IgD-negative memory B cell (primary cell): ENCODE results near the gene TMEM170B. TPM values are rescaled to one million over a fixed set of nuclear protein-coding genes. Genes with fewer than 3 reads are reported as not detected.
A peak's percentile ranks its signal among the peaks of the same experiment; 100 is the strongest.

Source experiments
- H3K27ac Mint-ChIP-seq, 3 donors: one replicate each; pipeline ENCODE4 v1.8.0; 2020 to 2022; ENCODE audit warnings: mild to moderate bottlenecking in 3 of 3, mixed read lengths in 3 of 3, moderate library complexity in 1 of 3
- H3K27me3 Mint-ChIP-seq: one replicate; pipeline ENCODE4 v1.8.0; 2021; ENCODE audit warnings: mixed read lengths
- H3K36me3 Mint-ChIP-seq: one replicate; pipeline ENCODE4 v1.8.0; 2020; ENCODE audit warnings: mild to moderate bottlenecking, mixed read lengths
- H3K4me1 Mint-ChIP-seq, 3 donors: one replicate each; pipeline ENCODE4 v1.8.0; 2020 to 2022; ENCODE audit warnings: mixed read lengths in 3 of 3, mild to moderate bottlenecking in 1 of 3
- H3K4me3 Mint-ChIP-seq, 4 donors: one replicate each; pipeline ENCODE4 v1.8.0; 2020 to 2022; ENCODE audit warnings: mild to moderate bottlenecking in 4 of 4, mixed read lengths in 4 of 4, moderate library complexity in 3 of 4
- H3K9me3 Mint-ChIP-seq, 3 donors: one replicate each; pipeline ENCODE4 v1.8.0; 2020 to 2021; ENCODE audit warnings: mixed read lengths in 3 of 3, mild to moderate bottlenecking in 1 of 3
- polyA plus RNA-seq: library from polyadenylated mRNA; unstranded; fragments of 300-500 nt; fragmentation: Illumina TruSeq; gene quantifications from one replicate; pipeline ENCODE4 v1.2.3, GENCODE V29; 2021

The TMEM170B gene
- polyA plus RNA-seq, 1 donor from 2014 or later: 0.36 TPM

DNA sequence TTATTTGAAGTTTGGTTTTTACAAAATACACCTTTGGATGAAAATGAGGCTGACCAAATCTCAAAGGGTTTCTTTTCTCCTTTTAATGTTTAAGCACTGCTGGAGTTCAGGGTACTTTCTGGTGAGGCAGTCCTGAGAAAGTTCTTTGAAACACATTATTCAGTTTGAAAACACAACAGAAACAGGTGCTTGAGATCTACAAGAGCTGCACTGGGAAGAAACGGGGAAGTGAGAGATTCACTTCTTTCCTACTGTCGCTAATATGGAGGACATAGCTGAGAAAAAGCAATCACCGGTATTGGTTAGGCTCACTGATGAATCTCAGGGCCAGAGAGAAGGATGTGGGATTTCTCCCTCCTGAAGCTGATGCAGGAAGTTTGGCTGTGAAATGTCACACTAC is 22.9 kb upstream of the TMEM170B start:
- Mint-ChIP-seq H3K9me3 (peaks cover 0 to 4% (median 2%) of the 10 kb centered on the region in 3 donors), H3K27me3 (no peaks in the 10 kb centered on the region), H3K27ac (peak overlapping the region in 2 of 3 donors; percentile 1 to 9), H3K4me3 (peak overlapping the region in 3 of 4 donors; percentile 1 to 56 (median 8)), H3K36me3 (peaks cover 2% of the 10 kb centered on the region), H3K4me1 (peaks cover 20 to 26% (median 21%) of the 10 kb centered on the region in 3 donors)

DNA sequence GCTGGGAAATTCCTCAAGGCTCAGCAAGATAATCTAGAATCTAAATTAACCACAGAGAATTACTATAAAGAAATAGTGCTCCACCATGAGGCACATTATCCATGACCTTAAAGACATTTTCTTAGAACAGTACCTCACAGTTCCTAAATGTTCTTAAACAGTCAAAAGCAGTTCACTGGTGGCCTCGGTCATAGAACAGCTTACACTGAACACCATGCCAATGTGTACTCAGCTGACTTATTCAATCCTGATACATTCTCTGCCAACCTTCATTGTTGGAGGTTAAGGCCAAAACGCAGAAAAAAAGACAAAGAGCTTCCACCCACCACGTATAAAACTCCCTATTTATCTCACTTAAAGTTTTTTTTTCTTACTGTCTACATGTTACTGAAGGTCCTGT is 21.8 kb upstream of the TMEM170B start:
- Mint-ChIP-seq H3K36me3 (peaks cover under 1% of the 10 kb centered on the region), H3K27me3 (no peaks in the 10 kb centered on the region), H3K9me3 (peaks cover 0 to 4% (median 2%) of the 10 kb centered on the region in 3 donors), H3K4me3 (no peak overlapping the region), H3K27ac (no peak overlapping the region), H3K4me1 (peaks cover 23 to 29% (median 28%) of the 10 kb centered on the region in 3 donors)

DNA sequence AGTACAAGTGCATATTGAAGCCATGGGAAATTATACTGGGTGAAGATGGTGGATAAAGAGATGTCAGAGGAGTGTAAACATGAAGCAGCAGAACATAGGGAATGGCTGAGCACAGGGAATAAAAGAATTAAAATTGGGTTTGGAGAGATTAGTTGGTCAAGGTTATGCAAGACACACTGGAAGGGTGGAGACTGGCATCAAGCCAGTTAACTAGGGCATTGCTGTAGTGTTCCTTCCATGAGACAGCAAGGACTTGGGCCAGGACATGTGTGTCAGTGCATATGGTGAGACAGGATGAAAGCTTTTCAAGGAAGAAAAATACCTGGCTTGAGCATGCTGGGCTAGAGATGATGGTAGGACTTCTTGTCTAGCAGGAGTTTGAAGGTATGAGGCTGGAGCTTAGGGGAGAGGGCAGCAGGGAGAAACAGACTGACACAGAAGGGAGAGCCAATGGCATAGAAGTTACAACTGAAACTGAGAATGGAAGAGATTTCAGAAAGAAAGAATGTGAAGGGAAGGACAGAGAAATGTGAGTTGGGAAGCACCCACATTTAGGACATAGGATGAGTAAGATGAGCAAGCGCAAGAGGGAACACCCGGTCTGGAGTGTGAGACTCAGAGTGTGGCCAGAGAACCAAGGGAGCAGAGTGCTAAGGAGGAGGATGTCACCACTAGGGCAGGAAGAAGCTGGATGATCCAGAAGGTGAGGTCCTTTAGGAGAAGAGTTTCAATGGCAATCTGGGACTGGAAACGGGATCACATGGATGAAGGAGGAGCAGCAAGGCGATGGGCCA is 14.5 kb upstream of the TMEM170B start:
- no peaks in the 10 kb centered on the region for H3K36me3 Mint-ChIP-seq
- no peaks in the 10 kb centered on the region for H3K27me3 Mint-ChIP-seq
- no peaks in the 10 kb centered on the region for H3K9me3 Mint-ChIP-seq
- peaks cover 9 to 17% (median 12%) of the 10 kb centered on the region in 3 donors for H3K4me1 Mint-ChIP-seq
- no peak overlapping the region for H3K4me3 Mint-ChIP-seq
- no peak overlapping the region for H3K27ac Mint-ChIP-seq

DNA sequence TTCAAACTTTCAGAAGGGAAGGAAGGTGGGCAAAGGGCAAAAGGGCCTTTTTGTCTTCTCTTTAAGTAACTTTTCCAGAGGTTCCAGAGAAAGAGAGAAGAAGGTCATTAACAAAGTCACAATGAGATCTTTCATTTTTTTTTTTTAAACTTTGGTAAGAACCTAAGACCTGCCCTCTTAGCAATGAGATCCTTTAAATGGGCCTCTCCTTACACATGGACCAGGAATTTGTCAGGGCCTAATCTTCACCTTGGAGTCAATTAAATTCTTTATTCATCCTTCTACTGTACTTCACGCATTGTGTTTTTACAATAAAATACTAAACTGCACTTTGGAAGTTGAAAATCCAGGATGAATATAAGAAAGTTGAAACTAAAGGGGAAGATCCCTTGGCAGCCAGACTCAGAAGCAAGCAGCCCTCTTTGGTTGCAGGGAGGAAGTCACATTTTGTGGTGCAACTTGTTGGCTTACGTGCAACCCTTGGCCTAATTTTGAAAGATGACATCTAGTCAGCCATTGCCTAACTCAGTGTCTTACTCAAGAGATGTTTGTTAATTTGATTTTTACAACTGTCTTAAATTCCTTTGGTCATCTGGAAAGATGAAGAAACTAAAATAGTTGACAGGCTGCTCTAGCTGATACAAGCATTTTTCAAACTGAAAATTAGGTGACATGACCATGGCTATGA is 11.9 kb upstream of the TMEM170B start:
- no peak overlapping the region for H3K27ac Mint-ChIP-seq
- no peaks in the 10 kb centered on the region for H3K36me3 Mint-ChIP-seq
- no peak overlapping the region for H3K4me3 Mint-ChIP-seq
- peaks cover 0 to 5% (median 0%) of the 10 kb centered on the region in 3 donors for H3K4me1 Mint-ChIP-seq
- H3K9me3 Mint-ChIP-seq: no peaks in the 10 kb centered on the region
- H3K27me3 Mint-ChIP-seq: no peaks in the 10 kb centered on the region

DNA sequence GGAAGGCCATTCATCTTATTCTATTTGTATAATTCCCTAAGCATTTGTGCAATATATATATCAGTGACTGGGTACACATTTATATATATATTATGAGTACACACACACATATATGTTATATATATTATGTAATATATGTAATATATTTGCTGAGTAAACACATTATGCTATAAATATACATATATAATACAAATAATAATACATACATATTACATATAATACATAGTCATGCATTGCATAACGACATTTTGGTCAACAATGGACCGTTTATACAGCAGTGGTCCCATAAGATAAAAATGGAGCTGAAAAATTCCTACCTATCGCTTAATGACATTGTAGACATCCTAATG is 11.4 kb upstream of the TMEM170B start:
- Mint-ChIP-seq H3K36me3 (no peaks in the 10 kb centered on the region), H3K27me3 (no peaks in the 10 kb centered on the region), H3K27ac (no peak overlapping the region), H3K4me1 (no peaks in the 10 kb centered on the region), H3K4me3 (no peak overlapping the region), H3K9me3 (no peaks in the 10 kb centered on the region)

DNA sequence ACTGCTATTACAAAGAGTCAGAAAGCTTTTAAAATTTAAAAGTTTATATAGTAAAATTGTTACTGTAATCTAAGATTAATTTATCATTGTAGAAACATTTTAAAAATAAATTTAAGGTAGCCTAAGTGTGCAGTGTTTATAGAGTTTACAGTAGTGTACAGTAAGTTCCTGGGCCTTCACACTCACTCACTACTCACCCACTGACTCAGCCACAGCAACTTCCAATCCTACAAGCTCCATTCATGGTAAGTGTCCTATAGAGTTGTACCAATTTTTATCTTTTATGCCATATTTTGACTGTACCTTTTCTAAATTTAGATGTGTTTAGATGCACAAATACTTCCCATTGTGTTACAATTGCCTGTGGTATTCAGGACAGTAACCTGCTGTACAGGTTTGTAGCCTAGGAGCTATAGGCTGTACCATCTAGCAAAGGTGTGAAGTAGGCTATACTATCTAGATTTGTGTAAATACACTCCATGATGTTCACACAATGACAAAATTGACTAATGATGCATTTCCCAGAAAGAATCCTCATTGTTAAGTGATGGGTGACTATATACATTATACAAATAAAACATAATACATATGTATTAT is 10.2 kb upstream of the TMEM170B start:
- Mint-ChIP-seq H3K4me1 (no peaks in the 10 kb centered on the region), H3K27me3 (no peaks in the 10 kb centered on the region), H3K36me3 (no peaks in the 10 kb centered on the region), H3K4me3 (no peak overlapping the region), H3K9me3 (no peaks in the 10 kb centered on the region), H3K27ac (no peak overlapping the region)

DNA sequence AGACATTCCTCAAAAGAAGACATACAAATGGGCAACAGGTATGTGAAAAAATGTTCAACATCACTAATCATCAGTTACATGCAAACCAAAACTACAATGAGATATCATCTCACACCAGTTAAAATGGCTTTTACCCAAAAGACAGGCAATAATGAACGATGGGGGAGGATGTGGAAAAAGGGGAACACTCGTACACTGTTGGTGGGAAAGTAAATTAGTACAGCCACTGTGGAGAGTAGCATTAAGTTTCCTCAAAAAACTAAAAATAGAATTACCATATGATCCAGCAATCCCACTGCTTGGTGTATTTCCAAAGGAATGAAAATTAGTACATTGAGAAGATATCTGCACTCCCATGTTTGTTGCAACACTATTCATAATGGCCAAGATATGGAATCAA is 8.6 kb upstream of the TMEM170B start:
- H3K27me3 Mint-ChIP-seq: no peaks in the 10 kb centered on the region
- H3K27ac Mint-ChIP-seq: no peak overlapping the region
- H3K4me1 Mint-ChIP-seq: no peaks in the 10 kb centered on the region
- H3K9me3 Mint-ChIP-seq: no peaks in the 10 kb centered on the region
- H3K4me3 Mint-ChIP-seq: no peak overlapping the region
- H3K36me3 Mint-ChIP-seq: no peaks in the 10 kb centered on the region

DNA sequence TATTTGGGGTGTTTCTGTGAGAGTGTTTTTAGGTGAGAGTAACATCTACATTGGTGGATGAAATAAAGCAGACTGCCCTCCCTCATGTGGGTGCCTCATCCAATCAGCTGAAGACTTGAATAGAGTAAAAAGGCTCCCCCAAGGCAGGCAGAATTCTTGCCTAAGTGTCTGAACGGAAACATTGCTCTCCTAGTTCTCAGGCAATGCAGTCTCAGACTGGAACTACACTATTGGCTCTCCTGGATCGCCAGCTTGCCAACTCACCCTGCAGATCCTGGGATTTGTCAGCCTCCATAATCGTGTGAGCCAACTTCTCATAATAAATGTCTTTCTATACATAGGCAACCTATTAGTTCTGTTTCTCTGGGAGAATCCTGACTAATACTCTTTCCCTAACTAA is 5.5 kb upstream of the TMEM170B start:
- Mint-ChIP-seq H3K4me1 (peaks cover 3 to 5% (median 5%) of the 10 kb centered on the region in 3 donors), H3K27ac (no peak overlapping the region), H3K4me3 (no peak overlapping the region), H3K27me3 (peaks cover 1% of the 10 kb centered on the region), H3K9me3 (no peaks in the 10 kb centered on the region), H3K36me3 (no peaks in the 10 kb centered on the region)

DNA sequence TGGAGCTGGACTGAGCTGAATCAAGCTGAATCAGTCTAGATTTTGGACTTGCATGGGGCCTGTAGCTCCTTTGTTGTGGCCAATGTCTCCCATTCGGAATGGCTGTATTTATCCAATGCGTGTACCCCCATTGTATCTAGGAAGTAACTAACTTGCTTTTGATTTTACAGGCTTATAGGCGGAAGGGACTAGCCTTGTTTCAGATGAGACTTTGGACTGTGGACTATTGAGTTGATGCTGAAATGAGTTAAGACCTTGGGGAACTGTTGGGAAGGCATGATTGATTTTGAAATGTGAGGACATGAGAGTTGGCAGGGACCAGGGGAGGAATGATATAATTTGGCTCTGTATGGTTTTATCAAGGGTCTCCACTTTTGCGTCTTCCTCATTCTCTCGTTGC is 3.0 kb upstream of the TMEM170B start:
- H3K4me3 Mint-ChIP-seq: peak overlapping the region in 1 of 4 donors; percentile 70
- H3K4me1 Mint-ChIP-seq: peaks cover 6 to 10% (median 6%) of the 10 kb centered on the region in 3 donors
- peaks cover 1% of the 10 kb centered on the region for H3K27me3 Mint-ChIP-seq
- peak overlapping the region in 1 of 3 donors; percentile 20 for H3K27ac Mint-ChIP-seq
- H3K9me3 Mint-ChIP-seq: no peaks in the 10 kb centered on the region
- no peaks in the 10 kb centered on the region for H3K36me3 Mint-ChIP-seq

DNA sequence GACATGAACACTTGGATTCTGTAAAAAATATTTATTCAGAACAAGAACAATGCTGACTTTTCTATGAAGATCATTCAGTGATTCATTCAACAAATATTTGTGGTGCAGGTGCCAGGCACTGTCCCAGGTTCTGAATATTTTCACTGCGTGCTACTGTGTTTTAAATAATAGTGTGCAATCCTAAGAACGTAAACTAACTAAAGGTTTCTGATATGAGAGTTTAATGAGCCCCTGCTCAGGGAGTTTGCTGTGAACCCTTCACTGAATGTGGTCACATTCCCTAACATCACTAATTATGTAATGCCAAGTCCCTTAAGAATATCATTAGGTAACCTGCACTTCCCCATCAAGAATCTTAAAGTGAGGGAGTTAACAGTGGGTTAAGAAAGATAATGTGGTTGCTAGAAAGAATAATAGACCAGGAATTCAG is 1.7 kb upstream of the TMEM170B start:
- peaks cover 1% of the 10 kb centered on the region for H3K27me3 Mint-ChIP-seq
- H3K9me3 Mint-ChIP-seq: no peaks in the 10 kb centered on the region
- peaks cover 10 to 12% (median 11%) of the 10 kb centered on the region in 3 donors for H3K4me1 Mint-ChIP-seq
- peak overlapping the region in 2 of 4 donors; percentile 45 to 97 for H3K4me3 Mint-ChIP-seq
- no peaks in the 10 kb centered on the region for H3K36me3 Mint-ChIP-seq
- H3K27ac Mint-ChIP-seq: peak overlapping the region in 1 of 3 donors; percentile 32

DNA sequence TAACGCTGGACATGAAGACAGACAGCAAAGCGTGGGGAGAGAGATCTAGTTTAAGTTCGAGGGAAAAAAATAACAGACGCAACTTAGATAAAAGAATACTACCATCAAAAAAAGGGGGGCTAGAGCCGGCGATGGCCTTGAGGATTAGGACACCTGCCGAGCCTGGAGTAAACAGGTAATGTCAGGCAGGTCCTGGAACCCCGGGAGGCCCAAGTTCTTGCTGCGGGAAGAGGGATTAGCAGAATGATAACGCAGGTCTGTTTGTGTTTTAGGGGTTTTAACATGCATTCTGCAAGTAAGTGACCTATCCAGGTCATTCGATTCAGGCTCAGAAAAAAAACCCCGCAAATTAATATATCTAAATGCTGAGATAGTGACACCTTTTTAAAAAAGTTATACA is 754 bp upstream of the TMEM170B start:
- Mint-ChIP-seq H3K4me3 (peak overlapping the region; percentile 84 to 97 (median 92)), H3K4me1 (peaks cover 11 to 16% (median 12%) of the 10 kb centered on the region in 3 donors), H3K36me3 (no peaks in the 10 kb centered on the region), H3K27me3 (peaks cover 1% of the 10 kb centered on the region), H3K27ac (peak overlapping the region; percentile 63 to 93 (median 92)), H3K9me3 (no peaks in the 10 kb centered on the region)

DNA sequence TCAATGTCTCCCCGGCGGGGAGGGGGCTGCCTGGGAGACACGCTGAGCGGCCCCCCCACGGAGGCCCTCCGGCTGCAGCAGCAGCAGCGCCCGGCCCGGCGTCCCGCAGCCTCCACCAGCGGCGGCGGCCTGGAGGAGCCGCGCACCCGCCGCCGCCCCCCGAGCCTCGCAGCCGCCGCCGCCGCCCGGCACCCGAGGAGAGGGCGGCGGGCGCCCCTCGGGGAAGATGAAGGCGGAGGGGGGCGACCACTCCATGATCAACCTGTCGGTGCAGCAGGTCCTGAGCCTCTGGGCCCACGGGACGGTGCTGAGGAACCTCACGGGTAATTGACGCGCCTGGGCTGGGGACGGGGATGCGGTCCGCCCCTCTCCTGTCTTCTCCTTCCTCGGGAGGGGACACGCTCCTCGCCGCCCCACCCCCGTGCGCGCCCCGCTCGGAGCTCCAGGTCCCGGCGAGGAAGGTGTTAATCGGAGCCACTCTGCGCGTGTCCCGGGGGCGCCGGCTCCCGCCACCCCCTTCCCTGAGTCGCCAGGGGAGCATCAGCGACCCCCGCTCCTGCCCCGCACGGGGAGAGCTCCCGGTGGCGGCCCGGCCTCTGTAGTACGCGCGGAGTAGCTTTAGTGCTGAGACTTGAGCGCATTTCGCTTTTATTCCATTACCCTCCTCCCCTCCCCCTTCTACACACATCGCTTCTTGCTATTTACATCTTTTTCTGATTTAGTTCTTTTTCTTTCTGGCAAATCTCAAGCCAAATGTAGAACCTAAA is 686 bp downstream of the TMEM170B start:
- peaks cover 11 to 16% (median 12%) of the 10 kb centered on the region in 3 donors for H3K4me1 Mint-ChIP-seq
- peak overlapping the region; percentile 84 to 94 (median 93) for H3K4me3 Mint-ChIP-seq
- no peaks in the 10 kb centered on the region for H3K36me3 Mint-ChIP-seq
- peaks cover 1% of the 10 kb centered on the region for H3K27me3 Mint-ChIP-seq
- no peaks in the 10 kb centered on the region for H3K9me3 Mint-ChIP-seq
- H3K27ac Mint-ChIP-seq: peak overlapping the region; percentile 69 to 80 (median 71)

DNA sequence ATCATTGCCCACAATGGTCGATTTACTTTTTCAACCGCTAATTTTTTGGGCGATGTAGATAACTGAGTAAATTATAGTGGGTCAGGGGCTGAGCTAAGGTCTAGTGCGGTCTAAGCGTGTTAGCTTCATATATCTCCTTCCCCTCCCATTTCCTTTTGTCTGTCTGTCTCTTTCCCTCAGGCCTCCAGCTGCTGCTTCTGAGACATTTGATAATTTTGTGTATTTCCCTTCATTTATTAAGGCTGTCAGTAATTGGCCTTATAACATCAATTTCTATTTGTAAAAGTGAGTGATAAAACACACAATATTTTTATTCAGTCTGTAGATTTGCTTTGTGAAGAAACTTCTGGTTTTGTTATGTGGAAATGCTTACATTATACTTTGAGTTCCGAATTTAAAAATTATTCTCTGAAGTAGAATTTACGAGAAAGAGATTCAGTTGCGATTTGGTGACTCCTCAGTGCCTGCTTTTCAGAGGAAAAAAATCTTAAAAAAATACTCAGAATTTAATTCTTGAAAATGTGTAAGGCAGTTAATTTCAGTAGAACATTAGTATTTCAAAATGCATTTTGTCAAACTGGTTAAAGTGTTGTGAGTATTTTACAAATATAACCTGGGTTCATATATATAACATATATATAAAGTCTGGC is 1.4 kb downstream of the TMEM170B start:
- Mint-ChIP-seq H3K36me3 (no peaks in the 10 kb centered on the region), H3K4me3 (peak overlapping the region; percentile 83 to 94 (median 93)), H3K4me1 (peaks cover 11 to 16% (median 12%) of the 10 kb centered on the region in 3 donors), H3K9me3 (no peaks in the 10 kb centered on the region), H3K27ac (peak overlapping the region; percentile 31 to 80 (median 71)), H3K27me3 (peaks cover 1% of the 10 kb centered on the region)

DNA sequence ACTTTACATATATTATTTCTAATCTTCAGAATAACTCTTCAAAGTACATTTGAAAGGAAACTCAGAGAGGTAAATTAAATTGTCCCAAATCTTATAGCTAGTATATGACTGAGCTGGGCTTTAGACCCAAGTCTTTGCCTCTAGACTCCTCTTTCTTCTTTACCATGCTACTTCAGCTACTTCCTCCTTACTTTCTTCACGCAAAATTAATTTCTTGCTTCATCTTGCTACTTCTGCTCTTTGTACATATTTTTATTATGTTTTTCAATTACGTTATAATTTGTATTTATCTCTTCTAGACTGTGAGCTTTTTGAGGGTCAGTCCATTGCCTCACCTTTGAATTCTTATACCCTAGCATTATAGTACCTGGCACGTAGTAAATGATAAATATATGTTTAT is 5.3 kb downstream of the TMEM170B start:
- peaks cover 7 to 12% (median 8%) of the 10 kb centered on the region in 3 donors for H3K4me1 Mint-ChIP-seq
- H3K9me3 Mint-ChIP-seq: no peaks in the 10 kb centered on the region
- no peaks in the 10 kb centered on the region for H3K27me3 Mint-ChIP-seq
- H3K36me3 Mint-ChIP-seq: no peaks in the 10 kb centered on the region
- H3K27ac Mint-ChIP-seq: no peak overlapping the region
- H3K4me3 Mint-ChIP-seq: no peak overlapping the region
